Neutrophil (primary cell): ENCODE results near the gene ENAM.

ENCODE experiments used
- H3K27ac ChIP-seq: fragments of 200-600 bp; sonication (generic); 2 replicates; pipeline ENCODE4 v1.5.1; 2016; ENCODE audit warnings: mild to moderate bottlenecking, moderate library complexity
- H3K27me3 ChIP-seq: fragments of 200-600 bp; sonication (generic); 2 replicates; pipeline ENCODE4 v1.6.0; 2016; ENCODE audit warnings: mild to moderate bottlenecking
- H3K36me3 ChIP-seq: fragments of 200-600 bp; sonication (generic); 2 replicates; pipeline ENCODE4 v1.5.1; 2017
- H3K4me1 ChIP-seq, 2 experiments: fragments of 200-600 bp in 1 of 2; sonication (generic) in 1 of 2; 1 replicate in 1 of 2; 2 replicates in 1 of 2; pipeline versions ENCODE4 v1.5.1 to v1.6.1; 2013 to 2016; ENCODE audit warnings: low read depth in 1 of 2, low read length in 1 of 2, mild to moderate bottlenecking in 1 of 2, moderate library complexity in 1 of 2; ENCODE audit not compliant: control insufficient read depth in 1 of 2, insufficient read depth in 1 of 2
- H3K4me3 ChIP-seq, 2 experiments: fragments of 200-600 bp in 1 of 2; sonication (generic) in 1 of 2; 1 replicate in 1 of 2; 2 replicates in 1 of 2; pipeline ENCODE4 v1.5.1; 2013 to 2016; ENCODE audit warnings: low read depth in 1 of 2, low read length in 1 of 2, mild to moderate bottlenecking in 1 of 2, moderate library complexity in 1 of 2
- H3K9me3 ChIP-seq: fragments of 200-600 bp; sonication (generic); 2 replicates; pipeline ENCODE4 v1.5.1; 2016
- TF ChIP-seq, protein P1 (sequence below): fragments of 200-600 bp; sonication (generic); IDR thresholded peaks from 2 replicates; pipeline ENCODE4 v1.5.1; 2016; ENCODE audit warnings: antibody characterized with exemption

Gene ENAM

DNA sequence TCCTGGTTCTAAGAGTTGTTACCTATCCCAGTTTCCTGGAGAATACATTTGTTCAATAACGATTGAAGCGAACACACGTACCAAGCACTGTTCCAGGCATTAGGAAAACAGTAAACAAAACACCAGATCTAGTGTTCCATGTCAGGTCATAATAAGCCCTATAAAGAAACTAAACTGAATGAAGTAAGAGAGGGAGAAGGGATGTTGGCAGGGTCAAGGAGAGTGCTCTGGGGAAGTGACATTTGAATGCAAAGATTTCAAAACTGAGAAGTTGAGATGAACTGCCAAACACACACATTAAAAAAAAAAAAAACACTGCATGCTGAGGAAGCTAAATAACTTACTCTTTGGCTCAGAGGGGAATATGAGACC, 14.4 kb upstream of the ENAM start:
- no peak overlapping the region for H3K4me3 ChIP-seq
- H3K27ac ChIP-seq: no peak overlapping the region
- H3K9me3 ChIP-seq: no peaks in the 10 kb centered on the region
- TF ChIP-seq, protein P1, sequence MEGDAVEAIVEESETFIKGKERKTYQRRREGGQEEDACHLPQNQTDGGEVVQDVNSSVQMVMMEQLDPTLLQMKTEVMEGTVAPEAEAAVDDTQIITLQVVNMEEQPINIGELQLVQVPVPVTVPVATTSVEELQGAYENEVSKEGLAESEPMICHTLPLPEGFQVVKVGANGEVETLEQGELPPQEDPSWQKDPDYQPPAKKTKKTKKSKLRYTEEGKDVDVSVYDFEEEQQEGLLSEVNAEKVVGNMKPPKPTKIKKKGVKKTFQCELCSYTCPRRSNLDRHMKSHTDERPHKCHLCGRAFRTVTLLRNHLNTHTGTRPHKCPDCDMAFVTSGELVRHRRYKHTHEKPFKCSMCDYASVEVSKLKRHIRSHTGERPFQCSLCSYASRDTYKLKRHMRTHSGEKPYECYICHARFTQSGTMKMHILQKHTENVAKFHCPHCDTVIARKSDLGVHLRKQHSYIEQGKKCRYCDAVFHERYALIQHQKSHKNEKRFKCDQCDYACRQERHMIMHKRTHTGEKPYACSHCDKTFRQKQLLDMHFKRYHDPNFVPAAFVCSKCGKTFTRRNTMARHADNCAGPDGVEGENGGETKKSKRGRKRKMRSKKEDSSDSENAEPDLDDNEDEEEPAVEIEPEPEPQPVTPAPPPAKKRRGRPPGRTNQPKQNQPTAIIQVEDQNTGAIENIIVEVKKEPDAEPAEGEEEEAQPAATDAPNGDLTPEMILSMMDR: no peak
- no peaks in the 10 kb centered on the region for H3K36me3 ChIP-seq
- H3K4me1 ChIP-seq: no peaks in the 10 kb centered on the region
- H3K27me3 ChIP-seq: peaks cover 9% of the 10 kb centered on the region

DNA sequence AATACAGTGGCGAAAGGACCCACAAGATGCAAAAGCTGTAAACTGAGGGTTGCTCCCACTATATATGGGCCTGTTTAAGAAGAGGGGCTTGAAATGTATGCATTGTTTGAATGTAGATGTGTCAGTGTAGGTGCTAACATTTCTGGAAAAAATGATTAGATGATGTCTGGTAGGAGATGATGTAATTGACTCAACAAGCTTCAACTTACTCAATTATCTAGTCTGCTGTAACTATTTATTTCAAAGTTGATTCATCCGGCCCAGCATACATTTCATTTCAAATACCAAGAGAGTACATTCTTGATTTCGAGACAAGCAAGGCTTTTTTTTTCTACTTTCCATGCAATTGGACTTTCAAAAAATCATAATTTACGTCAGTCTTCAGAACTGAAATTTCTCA, 9.3 kb upstream of the ENAM start:
- Histone ChIP-seq H3K27me3 (no peaks in the 10 kb centered on the region), H3K27ac (no peak overlapping the region), H3K4me3 (no peak overlapping the region), H3K4me1 (no peaks in the 10 kb centered on the region), H3K9me3 (no peaks in the 10 kb centered on the region), H3K36me3 (no peaks in the 10 kb centered on the region)
- TF ChIP-seq, protein P1: no peak

DNA sequence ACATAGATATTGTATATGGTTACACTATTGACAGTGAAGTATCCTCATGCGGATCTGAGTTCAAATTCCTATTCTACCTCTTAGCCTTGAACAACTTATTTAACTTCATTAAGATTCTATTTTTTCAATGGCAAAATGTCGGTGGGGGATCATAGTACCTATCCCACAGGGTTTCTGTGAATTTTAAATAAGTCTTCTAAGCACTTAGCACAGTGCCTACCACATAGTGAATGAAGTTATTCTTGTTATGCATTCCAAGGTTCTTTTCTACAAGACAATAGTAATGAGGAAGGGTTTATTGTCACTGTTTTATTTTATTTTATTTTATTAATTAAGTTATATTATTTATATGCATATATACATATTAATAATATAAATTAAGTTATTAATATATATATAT, 8.8 kb upstream of the ENAM start:
- Histone ChIP-seq H3K4me3 (no peak overlapping the region), H3K9me3 (no peaks in the 10 kb centered on the region), H3K36me3 (no peaks in the 10 kb centered on the region), H3K4me1 (no peaks in the 10 kb centered on the region), H3K27me3 (no peaks in the 10 kb centered on the region), H3K27ac (no peak overlapping the region)
- TF ChIP-seq, protein P1: no peak

DNA sequence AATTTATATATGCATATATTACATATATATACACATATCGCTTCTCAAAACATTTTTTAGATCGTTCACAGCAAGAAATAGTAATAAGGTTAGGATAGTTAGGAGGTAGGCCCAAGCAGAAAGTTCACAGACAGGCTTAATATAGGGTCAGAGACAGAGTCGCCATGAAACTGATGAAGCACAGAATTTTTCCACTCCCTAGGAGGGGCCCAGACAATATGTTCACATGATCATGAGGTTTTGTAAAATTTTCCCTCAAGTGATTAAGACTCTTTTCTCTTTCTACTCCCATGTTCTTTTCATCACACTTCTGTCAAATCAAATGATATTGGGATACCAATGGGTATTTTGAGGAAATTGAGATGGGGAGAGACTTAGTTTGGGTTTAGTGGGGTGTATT, 5.2 kb upstream of the ENAM start:
- TF ChIP-seq, protein P1: no peak

DNA sequence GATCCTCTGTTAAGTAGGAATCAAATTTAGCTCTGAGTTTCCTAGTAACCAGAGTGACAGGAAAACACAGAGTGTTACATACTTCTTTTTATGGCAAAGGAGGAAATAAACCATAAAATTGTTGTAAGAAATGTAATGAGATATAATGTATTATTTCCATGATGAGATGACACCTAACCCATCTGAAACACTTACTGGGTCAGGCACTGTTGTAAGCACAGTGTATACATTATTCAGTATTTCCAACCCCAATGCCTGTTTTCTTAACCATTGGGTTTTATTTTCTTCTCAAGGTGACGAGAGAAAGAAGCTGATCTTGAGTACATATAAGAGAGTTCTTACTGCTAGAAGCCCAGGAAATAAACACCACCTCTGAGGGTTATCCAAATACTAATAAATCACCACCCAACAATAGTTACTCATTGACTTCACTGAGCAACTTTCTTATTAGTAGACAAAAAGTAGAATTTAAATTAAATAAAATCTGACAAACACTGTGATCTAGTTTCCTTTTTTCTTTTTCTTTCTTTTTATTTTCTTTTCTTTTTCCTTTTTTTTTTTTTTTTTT, 4.2 kb upstream of the ENAM start:
- Histone ChIP-seq H3K4me3 (no peak overlapping the region), H3K27me3 (no peaks in the 10 kb centered on the region), H3K9me3 (no peaks in the 10 kb centered on the region), H3K36me3 (no peaks in the 10 kb centered on the region), H3K27ac (no peak overlapping the region), H3K4me1 (no peaks in the 10 kb centered on the region)
- TF ChIP-seq, protein P1: no peak

More for the DNA sequence above, 5.2 kb upstream of the ENAM start:
- Histone ChIP-seq H3K27ac (no peak overlapping the region), H3K36me3 (no peaks in the 10 kb centered on the region), H3K27me3 (no peaks in the 10 kb centered on the region), H3K9me3 (no peaks in the 10 kb centered on the region), H3K4me1 (no peaks in the 10 kb centered on the region), H3K4me3 (no peak overlapping the region)

DNA sequence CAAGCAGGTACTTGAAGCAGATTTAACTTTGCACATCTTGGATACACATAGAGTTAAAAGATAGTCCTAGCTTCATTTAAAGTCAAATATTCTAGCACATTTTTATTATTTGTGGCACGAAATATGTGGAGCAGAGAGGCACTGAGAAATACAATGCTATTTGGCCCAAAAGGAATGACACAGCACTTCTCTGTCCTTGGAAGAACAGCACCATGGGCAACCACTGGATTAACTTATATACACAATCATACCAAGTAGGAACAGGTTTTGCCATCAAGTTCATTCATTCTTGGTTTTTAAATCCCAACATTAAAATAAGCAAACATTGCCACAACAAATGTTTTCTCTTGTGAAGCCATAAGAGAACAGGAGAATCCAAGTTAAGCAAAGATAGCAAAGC, 924 bp upstream of the ENAM start:
- H3K27ac ChIP-seq: no peak overlapping the region
- no peak overlapping the region for H3K4me3 ChIP-seq
- TF ChIP-seq, protein P1: no peak
- H3K36me3 ChIP-seq: no peaks in the 10 kb centered on the region
- no peaks in the 10 kb centered on the region for H3K4me1 ChIP-seq
- H3K9me3 ChIP-seq: no peaks in the 10 kb centered on the region
- no peaks in the 10 kb centered on the region for H3K27me3 ChIP-seq
